ENCODE results near the gene PTCRA. TPM values are rescaled to one million over a fixed set of nuclear protein-coding genes. Genes with fewer than 3 reads are reported as not detected.

PTCRA gene
- total RNA-seq, 1 experiment from 2014 or later, result not detected

- BruUV-seq (replicated peaks), result no TSS peak
- no peaks in the 10 kb centered on the region for H3K27me3 ChIP-seq (ENCODE audit: control insufficient read depth, insufficient read depth, low read length)
- intact Hi-C loops (cut with micrococcal nuclease; ENCODE audit: unreplicated experiment), result loop anchor here (10.0 kb wide), 1 partner anchor 62 kb away; no protein-coding TSS in a partner anchor
- H3K4me1 ChIP-seq (ENCODE audit: control insufficient read depth, insufficient read depth, low read length), result peaks cover 6% of the 10 kb centered on the region
- in situ Hi-C loops (cut with HindIII; ENCODE audit: low pct_unique_long_range_greater_than_20kb, low sequenced_read_pairs), result no loop called here
- CTCF ChIA-PET, result no interaction called here
- POLR2A ChIA-PET, result no interaction called here
- H3K36me3 ChIP-seq (ENCODE audit: control insufficient read depth, insufficient read depth, low read length), result peaks cover 6% of the 10 kb centered on the region; the same call in 1 of the 2 replicates
- no peak overlapping the region for H3K4me3 ChIP-seq (ENCODE audit: low read depth in 2 of 2, low read length in 2 of 2)
- TF ChIP-seq TCF7L2 (IDR thresholded peaks at IDR 0.05; ENCODE audit: low read depth, low read length) (no peak), POLR2AphosphoS5 (IDR thresholded peaks at IDR 0.05; ENCODE audit: low read depth, low read length) (no peak), REST (IDR thresholded peaks at IDR 0.05; ENCODE audit: insufficient read depth in 1 of 2, low read depth in 2 of 2, low read length in 1 of 2) (no peak), CTCF (IDR thresholded peaks at IDR 0.05) (no peak), SIN3A (IDR thresholded peaks at IDR 0.05; ENCODE audit: borderline replicate concordance, insufficient read depth, low read depth, low read length) (no peak)
- ATAC-seq (no peak), DNase-seq (ENCODE audit: low read depth, low spot score) (no peak)
- no peaks in the 10 kb centered on the region for H3K9me3 ChIP-seq (ENCODE audit: control insufficient read depth, insufficient read depth, low read depth, low read length)
- no peak overlapping the region for H3K27ac ChIP-seq (ENCODE audit: low read length)
These were observed 51.4 kb downstream of the PTCRA start for GRCh38 chr6:42967228-42967627.

- no peak overlapping the region for H3K27ac ChIP-seq (ENCODE audit: low read length)
- CTCF ChIA-PET, result no interaction called here
- peaks cover 6% of the 10 kb centered on the region for H3K4me1 ChIP-seq (ENCODE audit: control insufficient read depth, insufficient read depth, low read length)
- BruUV-seq (replicated peaks), result no TSS peak
- H3K9me3 ChIP-seq (ENCODE audit: control insufficient read depth, insufficient read depth, low read depth, low read length), result no peaks in the 10 kb centered on the region
- POLR2A ChIA-PET, result no interaction called here
- ATAC-seq (no peak), DNase-seq (ENCODE audit: low read depth, low spot score) (no peak)
- H3K36me3 ChIP-seq (ENCODE audit: control insufficient read depth, insufficient read depth, low read length), result peaks cover 6% of the 10 kb centered on the region; the same call in 1 of the 2 replicates
- no peak overlapping the region for H3K4me3 ChIP-seq (ENCODE audit: low read depth in 2 of 2, low read length in 2 of 2)
- TF ChIP-seq TCF7L2 (IDR thresholded peaks at IDR 0.05; ENCODE audit: low read depth, low read length) (no peak), REST (IDR thresholded peaks at IDR 0.05; ENCODE audit: insufficient read depth in 1 of 2, low read depth in 2 of 2, low read length in 1 of 2) (no peak), CTCF (IDR thresholded peaks at IDR 0.05) (no peak), SIN3A (IDR thresholded peaks at IDR 0.05; ENCODE audit: borderline replicate concordance, insufficient read depth, low read depth, low read length) (no peak), POLR2AphosphoS5 (IDR thresholded peaks at IDR 0.05; ENCODE audit: low read depth, low read length) (no peak)
- intact Hi-C loops (cut with micrococcal nuclease; ENCODE audit: unreplicated experiment), result loop anchor here (10.0 kb wide), 1 partner anchor 63 kb away; no protein-coding TSS in a partner anchor
- in situ Hi-C loops (cut with HindIII; ENCODE audit: low pct_unique_long_range_greater_than_20kb, low sequenced_read_pairs), result no loop called here
- no peaks in the 10 kb centered on the region for H3K27me3 ChIP-seq (ENCODE audit: control insufficient read depth, insufficient read depth, low read length)
These were observed 52.4 kb downstream of the PTCRA start for GRCh38 chr6:42968126-42968701.
